Measurements from ENCODE around the gene TMEM86B.

GRCh38 chr19:55251341-55252081, 22.9 kb upstream of the TMEM86B start:
- TF ChIP-seq CTCF (IDR thresholded peaks at IDR 0.05) (no peak), POLR2A (IDR thresholded peaks at IDR 0.05) (no peak)

Data from thyroid gland (tissue), 4 donors.